K562 (cell line): ENCODE data around the gene MTMR12. TPM values are rescaled to one million over a fixed set of nuclear protein-coding genes. Genes with fewer than 3 reads are reported as not detected.

Experiments
- CEBPZ ChIP-seq: fragments of 150-350 bp; IDR thresholded peaks from 2 replicates; pipeline ENCODE4 v1.6.1; 2014; ENCODE audit warnings: low read depth, mild to moderate bottlenecking, low read length, borderline replicate concordance
- CSDE1 ChIP-seq, 2 experiments: fragments of 450-650 bp; IDR thresholded peaks; 2 replicates each; pipeline ENCODE4 v1.6.1; 2016; ENCODE audit warnings: mild to moderate bottlenecking in 1 of 2
- EWSR1 ChIP-seq: fragments of 450-650 bp; IDR thresholded peaks from 2 replicates; pipeline ENCODE4 v1.6.1; 2018; ENCODE audit warnings: borderline replicate concordance, mild to moderate bottlenecking, low read depth, moderate library complexity; ENCODE audit not compliant: partially characterized antibody
- KDM5B ChIP-seq: fragments of 200-600 bp; sonication (generic); IDR thresholded peaks from 2 replicates; pipeline ENCODE4 v1.6.1; 2012; ENCODE audit warnings: low read depth, mild to moderate bottlenecking, moderate library complexity, low read length, control low read depth, inconsistent platforms; ENCODE audit not compliant: insufficient replicate concordance
- NBN ChIP-seq: fragments of 450-650 bp; IDR thresholded peaks from 2 replicates; pipeline ENCODE4 v1.6.1; 2016; ENCODE audit warnings: low read depth, mild to moderate bottlenecking
- NRF1 ChIP-seq, 2 experiments: fragments of 450-650 bp; IDR thresholded peaks in 1 of 2; conservative IDR thresholded peaks in 1 of 2; 2 replicates each; pipeline ENCODE4 v1.6.1; 2014; ENCODE audit warnings: mild to moderate bottlenecking in 2 of 2
- PREB ChIP-seq: sonication (generic); formaldehyde crosslinking; IDR thresholded peaks from 2 replicates; pipeline ENCODE4 v1.8.1; 2023; ENCODE audit warnings: mild to moderate bottlenecking, missing genetic modification reagents
- RNF219 ChIP-seq: fragments of 250-450 bp; sonication (Bioruptor Pico); IDR thresholded peaks from 2 replicates; pipeline ENCODE4 v1.5.0; 2022; ENCODE audit warnings: mild to moderate bottlenecking
- RREB1 ChIP-seq: fragments of 250-450 bp; sonication (Bioruptor Pico); IDR thresholded peaks from 2 replicates; pipeline ENCODE4 v1.4.0; 2020
- SIN3A ChIP-seq, 2 experiments: fragments of 150-350 bp in 1 of 2; IDR thresholded peaks; 2 replicates each; pipeline ENCODE4 v1.6.1; 2011 to 2016; ENCODE audit warnings: borderline replicate concordance in 2 of 2, low read depth in 2 of 2, low read length in 2 of 2, mild to moderate bottlenecking in 2 of 2, moderate library complexity in 2 of 2; ENCODE audit not compliant: control insufficient read depth in 1 of 2
- ZNF444 ChIP-seq: fragments of 250-450 bp; sonication (Bioruptor Pico); IDR thresholded peaks from 2 replicates; pipeline ENCODE4 v1.4.0; 2020; ENCODE audit warnings: mild to moderate bottlenecking, moderate library complexity
- polyA plus RNA-seq, 8 experiments: library from polyadenylated mRNA; depleted of rRNA in 4 of 8; stranded (reverse) in 5 of 8; unstranded in 3 of 8; fragments of >200 nt; fragmentation: Nextera tagmentation in 2 of 8; fragmentation: Illumina TruSeq in 1 of 8; extraction: Ambion mirVana in 2 of 8; extraction: Trizol in 1 of 8; gene quantifications; 2 replicates each; pipeline versions ENCODE4 v1.2.1 to v1.2.3, GENCODE V29; 2011 to 2014; ENCODE audit warnings: inconsistent platforms in 1 of 8, missing spikeins in 1 of 8
- total RNA-seq, 7 experiments: library from RNA; depleted of rRNA in 6 of 7; stranded (reverse); fragments of >200 nt in 6 of 7; fragmentation: Illumina TruSeq in 2 of 7; extraction: Trizol in 2 of 7; gene quantifications; 2 replicates each; pipeline versions ENCODE4 v1.2.1 to v1.2.3, GENCODE V29; 2011 to 2021; ENCODE audit warnings: low replicate concordance in 1 of 7

The MTMR12 gene
- total and polyA plus RNA-seq, 9 of the 15 experiments (the other 6 are each of a cell fraction or from before 2014, with no cell fraction given), result 4.0 to 28.7 (median 17.1) TPM

- TF ChIP-seq RREB1 (CRISPR knock-in tag), result no peak
- TF ChIP-seq PREB (CRISPR knock-in tag), result no peak
- peak in 1 of 2 experiments; percentile 30; a peak in 1 of 4 replicates for TF ChIP-seq CSDE1 (IDR thresholded peaks at IDR 0.05)
- TF ChIP-seq SIN3A (IDR thresholded peaks at IDR 0.05; ENCODE audit: borderline replicate concordance in 2 of 2, control insufficient read depth in 1 of 2, low read depth in 2 of 2, low read length in 2 of 2), result peak; percentile 95 to 97
- peak; percentile 81 for TF ChIP-seq KDM5B
- TF ChIP-seq EWSR1, result no peak
- peak; percentile 89 to 91 for TF ChIP-seq NRF1 (conservative IDR thresholded peaks at IDR 0.05 in 1 of 2, IDR thresholded peaks at IDR 0.05 in 1 of 2)
- TF ChIP-seq CEBPZ, result peak; percentile 92
- no peak for TF ChIP-seq ZNF444 (CRISPR knock-in tag)
- no peak for TF ChIP-seq NBN
- TF ChIP-seq RNF219 (CRISPR knock-in tag), result no peak
Measured at GRCh38 chr5:32312595-32313332, at the start of gene MTMR12 (continued).
